D721Med (cell line): Measurements from ENCODE around the gene MICAL3.

Experiments
- DNase-seq: peaks from one replicate; pipeline ENCODE4 v3.0.0; 2011; ENCODE audit warnings: low spot score; ENCODE audit not compliant: insufficient read length
- FAIRE-seq: peaks from 2 replicates; lab custom pipeline; 2011; peaks lifted over from hg19 to GRCh38; lab: Jason Lieb, UNC
- TF ChIP-seq, protein P1 (sequence below): IDR thresholded peaks from 2 replicates; pipeline ENCODE4 v1.5.1; 2012; ENCODE audit warnings: mild to moderate bottlenecking, control low read depth; ENCODE audit not compliant: insufficient read depth; ENCODE audit errors: missing control alignments

MICAL3 gene

DNA sequence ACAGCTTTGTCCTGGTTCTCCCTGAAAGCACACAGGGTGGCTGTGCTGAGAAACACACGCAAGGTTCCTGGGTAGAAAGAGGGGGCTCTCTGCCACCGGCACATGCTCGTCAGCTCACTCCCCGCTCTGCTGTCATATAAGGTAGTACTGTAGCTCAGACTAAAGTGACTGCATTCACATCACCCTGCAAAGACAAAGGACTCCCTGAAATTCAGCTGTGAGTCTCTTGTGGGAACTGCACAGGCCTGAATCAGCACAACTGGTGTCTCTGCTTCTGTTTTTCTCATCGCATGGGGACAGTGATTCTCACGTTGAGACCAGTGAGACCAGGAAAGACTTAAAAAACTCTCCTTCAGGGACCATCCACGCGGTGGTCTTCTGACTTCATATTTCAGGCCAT is 126.0 kb downstream of the MICAL3 start:
- DNase-seq (no peak), FAIRE-seq (no peak)
- TF ChIP-seq, protein P1, sequence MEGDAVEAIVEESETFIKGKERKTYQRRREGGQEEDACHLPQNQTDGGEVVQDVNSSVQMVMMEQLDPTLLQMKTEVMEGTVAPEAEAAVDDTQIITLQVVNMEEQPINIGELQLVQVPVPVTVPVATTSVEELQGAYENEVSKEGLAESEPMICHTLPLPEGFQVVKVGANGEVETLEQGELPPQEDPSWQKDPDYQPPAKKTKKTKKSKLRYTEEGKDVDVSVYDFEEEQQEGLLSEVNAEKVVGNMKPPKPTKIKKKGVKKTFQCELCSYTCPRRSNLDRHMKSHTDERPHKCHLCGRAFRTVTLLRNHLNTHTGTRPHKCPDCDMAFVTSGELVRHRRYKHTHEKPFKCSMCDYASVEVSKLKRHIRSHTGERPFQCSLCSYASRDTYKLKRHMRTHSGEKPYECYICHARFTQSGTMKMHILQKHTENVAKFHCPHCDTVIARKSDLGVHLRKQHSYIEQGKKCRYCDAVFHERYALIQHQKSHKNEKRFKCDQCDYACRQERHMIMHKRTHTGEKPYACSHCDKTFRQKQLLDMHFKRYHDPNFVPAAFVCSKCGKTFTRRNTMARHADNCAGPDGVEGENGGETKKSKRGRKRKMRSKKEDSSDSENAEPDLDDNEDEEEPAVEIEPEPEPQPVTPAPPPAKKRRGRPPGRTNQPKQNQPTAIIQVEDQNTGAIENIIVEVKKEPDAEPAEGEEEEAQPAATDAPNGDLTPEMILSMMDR = no peak

DNA sequence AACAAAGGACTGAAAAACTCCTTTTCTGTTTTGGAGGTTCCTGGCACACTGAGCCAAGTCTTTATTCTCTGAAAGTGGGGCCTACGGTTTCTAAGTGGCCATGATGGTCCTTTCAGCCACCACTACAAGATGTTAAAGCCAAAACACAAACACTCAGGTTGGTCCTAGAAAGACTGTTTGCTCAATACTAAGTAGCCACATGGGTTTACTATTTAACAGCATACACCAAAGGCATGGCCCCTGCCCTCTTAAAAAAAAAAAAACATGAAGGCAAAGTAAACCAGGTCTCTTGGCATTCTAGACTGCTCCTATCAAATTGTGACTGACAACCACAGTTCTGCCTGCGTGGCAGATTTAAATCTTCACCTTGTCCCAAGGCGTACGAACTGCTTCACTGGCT is 126.5 kb downstream of the MICAL3 start:
- TF ChIP-seq, protein P1 = no peak
- no peak for FAIRE-seq
- DNase-seq = no peak

DNA sequence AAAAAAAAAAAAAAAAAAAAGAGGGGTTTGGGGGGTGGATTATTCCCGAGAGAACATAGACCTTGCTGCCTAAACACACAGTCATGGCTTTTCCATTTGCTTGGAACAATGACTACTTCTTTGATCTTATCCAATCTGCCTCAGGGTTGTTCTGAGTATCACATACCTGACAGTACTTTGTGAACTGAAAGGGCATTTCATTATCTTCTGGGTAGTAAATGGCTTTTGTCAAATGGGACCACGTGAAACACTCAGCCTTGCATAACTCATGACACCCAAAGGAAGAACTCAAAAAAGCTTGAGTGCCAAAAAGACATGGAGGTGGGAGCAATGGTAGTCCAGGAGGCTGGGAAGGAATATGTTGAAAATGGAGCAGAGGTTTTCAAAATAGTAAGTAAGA is 126.9 kb downstream of the MICAL3 start:
- DNase-seq (no peak), FAIRE-seq (no peak)
- TF ChIP-seq, protein P1 = no peak

DNA sequence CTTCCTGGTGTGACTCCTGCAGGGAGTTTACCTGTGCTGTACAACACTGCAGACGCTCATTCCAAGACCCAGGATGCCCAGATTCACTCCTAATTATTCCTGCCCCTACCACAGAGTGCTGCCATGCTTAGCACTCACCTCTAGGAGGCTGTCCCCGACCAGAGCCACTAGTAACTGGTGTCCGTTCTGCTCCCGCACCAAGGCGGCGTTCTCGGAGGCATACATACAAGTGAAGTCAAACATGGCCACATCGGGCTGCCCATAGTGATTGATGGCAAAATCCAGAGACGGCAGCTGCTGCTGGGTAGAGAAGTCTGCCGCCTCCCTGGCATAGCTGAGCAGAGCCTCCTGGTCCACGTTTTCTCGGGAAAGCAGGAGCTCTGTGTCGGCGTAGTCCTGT is 127.8 kb downstream of the MICAL3 start:
- TF ChIP-seq, protein P1 = no peak
- FAIRE-seq (no peak), DNase-seq (no peak)

DNA sequence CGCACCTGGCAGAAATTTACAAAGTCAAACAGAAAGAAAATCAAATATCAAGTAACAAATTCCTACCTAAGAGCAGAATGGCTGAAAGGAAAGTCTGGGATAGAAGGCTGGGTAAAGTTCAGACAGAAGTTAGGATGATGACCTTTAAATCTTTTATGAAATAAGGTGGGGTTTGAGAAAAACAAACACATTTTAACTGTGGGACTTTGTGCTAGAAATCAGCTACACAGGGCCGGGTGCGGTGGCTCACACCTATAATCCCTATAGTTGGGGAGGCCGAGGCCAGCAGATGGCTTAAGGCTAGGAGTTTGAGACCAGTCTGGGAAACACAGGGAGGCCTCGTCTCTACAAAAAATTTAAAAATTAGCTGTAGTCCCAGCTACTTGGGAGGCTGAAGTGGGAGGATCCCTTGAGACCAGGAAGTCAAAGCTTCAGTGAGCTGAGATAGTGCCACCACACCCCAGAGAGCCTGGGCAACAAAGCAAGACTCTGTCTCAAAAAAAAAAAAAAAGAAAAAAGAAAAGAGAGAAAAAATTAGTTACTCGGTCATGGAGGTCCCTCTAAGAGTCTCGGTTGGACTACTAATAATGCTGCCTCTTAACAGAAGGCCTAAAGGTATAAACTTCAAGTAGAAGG is 130.3 kb downstream of the MICAL3 start:
- no peak for DNase-seq
- FAIRE-seq = no peak
- TF ChIP-seq, protein P1 = no peak

DNA sequence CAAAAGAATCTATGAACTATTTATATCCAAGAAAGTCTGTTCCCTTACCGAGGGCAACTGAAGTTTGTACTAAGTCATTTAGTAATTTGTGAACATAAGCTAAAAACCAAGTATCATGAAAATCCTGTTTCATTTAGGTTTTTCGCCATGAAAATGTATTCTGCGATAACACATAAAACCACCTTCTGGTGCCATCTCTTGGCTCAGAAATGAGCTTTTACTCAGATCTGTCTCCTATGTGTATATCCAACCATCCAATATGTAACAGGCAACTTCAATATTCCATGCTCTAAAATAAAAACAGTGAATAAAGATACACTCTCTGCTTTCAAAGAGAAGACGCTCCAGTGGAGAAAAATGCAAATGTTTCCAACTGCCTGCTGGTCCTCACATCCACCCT is 132.0 kb downstream of the MICAL3 start:
- TF ChIP-seq, protein P1 = no peak
- no peak for FAIRE-seq
- no peak for DNase-seq

DNA sequence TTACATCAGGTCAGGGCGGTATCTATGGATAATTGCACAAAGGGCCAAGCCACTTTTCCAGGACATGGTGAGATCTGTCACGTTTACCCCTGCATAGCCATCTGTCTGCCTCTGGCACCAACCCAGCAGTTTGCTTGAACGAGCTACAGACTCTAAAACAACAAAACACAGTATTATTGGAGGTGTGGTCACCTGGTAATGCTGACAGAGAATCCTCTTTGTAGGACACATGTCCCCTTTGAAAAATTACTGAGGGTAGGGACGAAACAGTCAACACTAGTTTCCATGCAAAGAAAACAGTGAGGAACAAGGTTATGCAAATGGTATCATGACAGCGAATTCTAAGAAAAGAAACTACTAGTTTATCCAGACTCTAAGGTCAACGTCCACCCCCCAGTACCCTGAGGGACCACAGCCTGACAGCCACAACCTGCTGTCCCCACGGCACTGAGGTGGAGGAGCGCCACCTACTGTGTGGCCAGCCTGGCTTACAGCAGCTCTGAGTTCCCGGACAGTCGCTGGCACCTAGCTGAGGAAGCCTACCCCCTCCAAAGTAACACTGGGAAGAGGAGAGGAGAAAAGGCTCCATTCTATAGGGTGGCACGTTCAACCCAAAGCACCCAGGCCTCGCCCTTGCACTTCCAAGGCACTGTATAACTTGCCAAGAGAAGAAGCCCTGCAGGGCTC is 132.7 kb downstream of the MICAL3 start:
- FAIRE-seq (no peak), DNase-seq (no peak)
- TF ChIP-seq, protein P1 = peak; percentile 41
